Upper lobe of left lung (tissue), 4 donors: ENCODE results near the gene CIB4.

ENCODE experiments used
- CTCF ChIP-seq, 6 experiments: fragments of 450-650 bp in 4 of 6; fragments of 200-600 bp in 2 of 6; sonication (generic) in 2 of 6; IDR thresholded peaks; one replicate each; pipeline ENCODE4 v1.5.1; 2016 to 2019; ENCODE audit warnings: antibody characterized with exemption in 6 of 6
- EP300 ChIP-seq, 4 donors: sonication (generic); formaldehyde crosslinking; IDR thresholded peaks; one replicate each; pipeline ENCODE4 v1.5.1; 2017; ENCODE audit warnings: antibody characterized with exemption in 4 of 4, control low read depth in 2 of 4

- TF ChIP-seq CTCF (IDR thresholded peaks at IDR 0.05) (no peak), EP300 (IDR thresholded peaks at IDR 0.05) (no peak)
Observed at GRCh38 chr2:26618611-26619010, 22.6 kb downstream of the CIB4 start.
